Stimulated activated naive CD4-positive, alpha-beta T cell (primary cell): ENCODE measurements around the gene GEMIN5.
"Not testable (repeated sequence)": the region's sequence is repeated elsewhere in the genome, so short reads cannot be mapped to it uniquely, and the experiment has no call there.

Experiments
- DNase-seq, 6 experiments: peaks; one replicate each; lab custom pipeline; 2025; lab: John Stamatoyannopoulos, UW

Gene GEMIN5

GRCh38 chr5:154944716-154945115 is 6.7 kb upstream of the GEMIN5 start:
- no peak for DNase-seq

- no peak for DNase-seq
Measured at GRCh38 chr5:154943527-154943926, 5.5 kb upstream of the GEMIN5 start.

- DNase-seq = peak; percentile 88 to 96 (median 92)
Measured at GRCh38 chr5:154940772-154941620, 3.0 kb upstream of the GEMIN5 start, which contains the start of gene MRPL22. Gene MRPL22, plus strand, starts transcription at chr5:154941073. Its CDS starts 38 bp downstream, at chr5:154941111.

DNA sequence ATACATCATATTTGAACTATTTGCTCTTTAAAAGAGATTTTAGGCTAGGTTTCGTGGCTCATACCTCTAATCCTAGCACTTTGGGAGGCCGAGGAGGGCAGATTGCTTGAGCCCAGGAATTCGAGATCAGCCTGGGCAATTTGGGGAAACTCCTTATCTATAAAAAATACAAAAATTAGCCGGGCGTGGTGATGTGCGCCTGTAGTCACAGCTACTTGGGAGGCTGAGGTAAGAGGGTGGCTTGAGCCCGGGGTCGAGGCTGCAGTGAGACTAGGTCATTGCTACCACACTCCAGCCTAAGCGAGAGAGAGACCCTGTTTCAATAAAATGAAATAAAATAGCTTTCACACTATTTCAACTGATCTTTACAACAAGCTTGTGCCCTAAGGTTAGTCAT is 2.4 kb upstream of the GEMIN5 start:
- no peak for DNase-seq

DNA sequence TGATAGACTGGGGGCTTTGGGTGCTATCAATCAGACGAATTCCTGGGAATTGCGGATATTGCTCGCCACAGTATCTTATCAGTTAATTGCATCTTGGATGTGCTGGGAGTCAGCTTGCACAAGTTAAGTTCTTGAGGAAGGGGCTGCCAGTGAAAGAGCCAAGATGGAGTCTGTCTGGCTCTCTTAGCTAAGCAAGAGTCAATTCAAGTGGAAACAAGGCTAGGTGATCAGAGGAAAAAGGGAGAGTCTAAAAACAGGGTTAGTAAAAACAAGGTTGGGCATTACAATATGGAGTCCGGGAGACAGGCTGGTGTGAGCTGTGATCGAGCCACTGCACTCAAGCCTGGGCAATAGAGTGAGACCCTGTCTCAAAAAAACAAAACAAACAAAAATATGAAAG is 1.4 kb upstream of the GEMIN5 start:
- DNase-seq = not testable (repeated sequence)

DNA sequence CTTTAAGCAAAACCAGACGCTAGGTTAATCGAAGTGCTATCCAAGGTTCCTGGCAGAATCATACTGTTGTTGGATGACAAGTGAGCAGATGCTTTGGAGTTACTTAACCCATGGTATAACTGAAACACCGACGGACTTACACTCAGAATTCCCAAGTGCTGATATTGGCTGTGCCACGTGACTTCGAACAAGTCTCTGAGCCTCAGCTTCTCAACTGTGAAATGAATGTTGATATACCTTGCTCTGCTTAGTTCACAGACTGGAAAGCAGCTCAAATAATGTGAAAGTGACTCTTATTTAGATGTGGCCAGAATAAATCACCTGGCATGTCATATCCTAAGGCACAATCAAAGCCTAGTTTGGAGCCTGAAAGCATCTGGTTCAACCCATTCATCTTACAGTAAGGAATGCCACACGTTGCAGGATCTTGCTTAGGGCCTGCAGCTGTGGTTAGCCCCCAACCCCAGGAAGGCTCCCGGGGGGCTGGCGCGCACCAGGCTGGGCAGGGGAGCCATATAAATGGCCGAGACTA is 759 bp downstream of the GEMIN5 start:
- DNase-seq = no peak

DNA sequence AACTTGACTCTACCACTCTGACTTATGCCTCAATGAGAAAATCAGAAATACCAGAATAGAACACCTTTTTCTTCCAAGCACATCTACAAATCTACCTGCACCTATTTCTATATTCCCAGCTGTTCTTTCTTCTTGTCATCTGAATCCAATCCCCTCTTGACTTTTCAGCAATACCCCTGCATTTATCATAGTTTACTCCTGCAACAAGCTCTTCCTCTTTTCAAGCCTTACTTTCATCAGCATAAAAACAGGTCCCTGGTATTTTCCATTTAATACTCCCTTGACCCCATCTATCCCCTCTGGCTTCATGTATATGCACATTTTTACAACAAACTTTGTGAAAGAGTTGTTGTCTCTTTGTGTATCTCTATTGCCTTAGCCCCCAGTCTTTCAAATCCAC is 3.1 kb downstream of the GEMIN5 start:
- DNase-seq = no peak

GRCh38 chr5:154933537-154933936 is 4.5 kb downstream of the GEMIN5 start:
- DNase-seq = no peak

DNA sequence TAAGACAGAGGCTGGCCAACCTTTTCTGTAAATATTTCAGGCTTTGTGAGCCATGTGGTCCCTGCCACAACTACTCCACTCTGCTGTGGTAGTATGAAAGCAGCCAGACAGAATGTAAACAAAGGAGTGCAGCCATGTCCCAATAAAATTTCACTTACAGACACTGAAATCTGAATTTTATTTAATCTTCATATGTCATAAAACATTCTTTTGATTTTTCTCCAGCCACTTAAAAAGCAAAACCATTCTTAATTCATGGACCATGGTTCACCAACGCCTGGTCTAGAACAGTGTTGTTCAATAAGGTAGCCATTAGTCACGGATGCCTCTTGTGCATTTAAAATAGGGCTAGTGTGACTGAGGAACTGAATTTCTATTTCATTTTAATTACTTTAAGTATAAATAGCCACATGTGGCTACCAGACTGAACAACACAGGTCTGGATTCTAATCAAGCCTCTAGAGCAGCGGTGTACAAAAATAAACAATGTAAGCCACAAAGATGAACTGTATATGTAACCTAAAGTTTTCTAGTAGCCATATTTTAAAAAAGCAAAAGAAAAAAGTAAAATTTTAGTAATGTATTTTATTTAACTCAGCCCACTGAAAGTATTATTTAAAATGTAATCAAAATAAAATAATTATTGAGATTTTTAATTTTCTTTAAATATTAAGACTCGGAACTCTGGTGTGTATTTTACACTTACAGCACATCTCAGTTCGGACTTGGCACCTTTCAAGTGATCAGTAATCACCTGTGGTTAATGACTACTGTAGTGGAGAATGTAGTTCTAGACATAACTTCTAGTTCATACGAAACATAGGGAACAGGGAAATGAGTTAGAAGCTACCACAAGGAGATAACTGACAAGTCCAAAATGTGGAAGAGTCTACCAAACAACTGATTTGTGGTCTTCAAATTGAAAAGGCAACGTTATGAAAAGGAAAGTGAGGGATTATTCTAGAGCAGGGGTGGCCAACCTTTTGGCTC is 14.3 kb downstream of the GEMIN5 start:
- DNase-seq = no peak

- no peak for DNase-seq
Measured at GRCh38 chr5:154917757-154918156, 20.3 kb downstream of the GEMIN5 start.

DNA sequence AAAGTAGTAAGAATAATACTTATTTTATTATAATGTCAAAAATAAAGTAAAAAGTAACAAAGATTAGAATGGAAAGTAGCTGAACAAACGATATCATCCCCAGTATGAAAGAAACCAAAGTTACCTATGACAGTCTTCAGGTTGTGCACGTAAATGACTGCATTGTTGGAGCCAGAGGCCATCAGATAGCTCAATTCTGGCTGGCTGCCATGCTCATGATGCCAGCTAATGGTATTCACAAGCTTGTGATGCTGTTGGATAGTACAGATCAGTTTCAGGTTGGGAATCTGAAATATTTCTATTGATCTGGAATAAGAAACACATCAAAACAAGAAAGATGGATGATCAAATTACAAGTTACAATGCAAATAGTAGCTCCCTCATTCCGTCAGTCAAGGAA is 21.1 kb downstream of the GEMIN5 start:
- no peak for DNase-seq

DNA sequence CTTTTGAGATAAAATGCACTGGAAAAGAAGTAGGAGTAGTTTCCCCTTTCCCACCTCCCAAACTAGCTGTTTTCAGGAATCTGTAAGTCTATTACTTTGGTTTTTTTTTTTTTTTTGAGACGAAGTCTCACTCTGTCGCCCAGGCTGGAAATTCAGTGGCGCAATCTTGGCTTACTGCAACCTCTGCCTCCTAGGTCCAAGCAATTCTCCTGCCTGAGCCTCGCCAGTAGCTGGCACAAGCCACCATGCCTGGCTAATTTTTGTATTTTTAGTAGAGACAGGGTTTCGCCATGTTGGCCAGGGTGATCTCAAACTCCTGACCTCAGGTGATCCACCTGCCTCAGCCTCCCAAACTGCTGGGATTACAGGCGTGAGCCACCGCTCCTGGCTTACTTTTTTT is 32.4 kb downstream of the GEMIN5 start:
- not testable (repeated sequence) for DNase-seq

- no peak for DNase-seq
Measured at GRCh38 chr5:154901913-154902312, 36.1 kb downstream of the GEMIN5 start.

- no peak for DNase-seq
Measured at GRCh38 chr5:154901276-154901675, 36.7 kb downstream of the GEMIN5 start.

GRCh38 chr5:154900066-154900465 is 37.9 kb downstream of the GEMIN5 start:
- no peak for DNase-seq

DNA sequence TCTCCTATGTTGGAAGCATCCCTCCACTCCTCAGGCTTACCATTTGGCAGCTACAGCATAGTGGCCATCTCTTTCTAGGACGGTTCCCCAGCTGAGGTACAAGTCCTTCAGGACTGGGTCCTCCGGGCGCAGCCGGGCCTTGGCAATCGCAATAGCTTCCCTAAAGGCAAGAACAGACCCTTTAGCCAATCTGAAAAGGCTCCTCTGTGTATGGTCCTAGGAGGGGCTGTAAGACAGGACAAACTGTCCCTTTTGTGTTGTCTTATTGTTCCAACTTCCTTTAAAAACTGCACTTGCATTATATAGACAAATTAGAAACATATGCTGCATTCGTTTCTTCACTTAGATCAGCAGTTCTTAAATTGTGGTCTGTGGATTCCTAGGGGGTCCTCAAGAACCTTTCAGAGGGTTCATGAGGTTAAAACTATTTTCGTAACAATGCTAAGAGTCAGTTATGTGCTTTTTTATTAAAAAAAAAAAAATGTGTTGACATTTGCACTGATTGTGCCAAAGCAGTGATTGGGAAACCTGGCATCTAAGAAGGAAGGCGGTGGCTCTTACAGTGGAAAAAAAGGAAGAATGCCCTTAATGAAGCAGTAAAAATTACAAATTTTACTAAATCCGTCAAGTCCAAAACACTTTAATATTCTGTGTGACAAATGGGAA is 38.7 kb downstream of the GEMIN5 start:
- DNase-seq = no peak

GRCh38 chr5:154898210-154898609 is 39.8 kb downstream of the GEMIN5 start:
- DNase-seq = no peak

DNA sequence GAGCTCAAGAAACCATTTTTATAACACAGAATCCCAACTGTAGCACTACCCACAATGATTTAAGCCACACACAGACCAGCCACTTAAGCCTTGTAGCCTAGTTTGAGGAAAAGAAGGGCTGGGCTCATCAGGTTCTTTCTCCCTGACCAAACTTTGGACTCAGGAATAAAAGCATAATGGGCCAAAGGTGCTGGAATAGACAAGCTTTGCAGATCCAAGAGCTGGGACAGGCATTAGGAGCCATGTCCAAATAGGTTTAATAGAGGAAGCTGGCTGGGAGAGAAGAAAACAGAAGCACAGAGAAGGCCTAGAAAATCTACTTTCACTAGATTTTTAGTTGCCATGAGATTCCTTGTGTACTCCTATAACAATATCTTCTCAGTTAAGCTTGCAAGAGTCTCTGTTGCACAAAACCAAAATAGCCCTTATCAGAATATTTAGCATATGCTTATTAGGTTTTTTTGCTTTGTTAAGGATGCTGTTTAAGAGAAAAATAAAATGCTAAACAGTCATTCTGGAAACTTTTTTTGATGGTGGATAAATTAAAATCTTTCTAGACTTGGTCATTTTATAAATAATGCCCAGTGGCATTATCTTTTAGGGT is 41.3 kb downstream of the GEMIN5 start:
- DNase-seq = no peak

GRCh38 chr5:154895606-154896561 is 42.1 kb downstream of the GEMIN5 start:
- no peak for DNase-seq

DNA sequence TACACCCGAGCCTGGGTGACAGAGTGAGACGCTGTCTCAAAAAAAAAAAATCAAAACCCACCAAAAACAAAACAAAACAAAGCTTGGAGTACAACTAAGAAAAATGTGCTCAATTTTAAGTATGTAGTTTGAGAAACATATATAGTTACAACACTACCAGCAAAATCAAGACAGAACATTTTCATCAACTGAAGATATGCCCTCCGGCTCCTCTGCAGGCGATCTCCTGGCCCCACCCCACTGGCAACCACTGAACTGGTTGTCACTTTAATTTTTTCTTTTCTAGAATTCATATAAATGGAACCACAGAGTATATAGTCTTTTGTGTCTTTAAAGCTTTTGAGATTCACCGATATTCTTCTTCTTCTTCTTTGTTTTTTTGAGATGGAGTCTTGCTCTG is 44.6 kb downstream of the GEMIN5 start:
- no peak for DNase-seq
